ENCODE data around the gene BNC1.
"Not testable (repeated sequence)": the region's sequence is repeated elsewhere in the genome, so short reads cannot be mapped to it uniquely, and the experiment has no call there.

The BNC1 gene

DNA sequence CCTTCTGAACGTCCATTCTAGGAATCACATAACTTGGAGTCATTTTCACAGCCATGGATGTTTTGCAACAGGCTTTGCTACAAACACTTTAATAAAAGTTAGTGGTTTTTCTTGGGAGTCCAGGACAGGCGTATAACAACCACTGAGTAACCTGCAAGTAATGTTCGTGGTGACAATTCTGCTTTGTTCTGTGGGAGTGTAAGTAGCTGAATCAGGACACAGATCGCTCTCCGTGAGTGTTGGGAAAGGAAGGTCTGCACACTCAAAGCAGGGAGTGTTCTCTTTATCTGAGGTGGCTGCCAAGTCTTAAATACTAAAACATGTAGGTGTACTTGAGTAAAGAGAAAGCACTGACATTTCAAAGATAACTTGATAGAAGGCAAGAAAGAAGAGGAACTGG lies 7.9 kb upstream of the BNC1 start:
- no peak for DNase-seq (ENCODE audit: low spot score)

DNA sequence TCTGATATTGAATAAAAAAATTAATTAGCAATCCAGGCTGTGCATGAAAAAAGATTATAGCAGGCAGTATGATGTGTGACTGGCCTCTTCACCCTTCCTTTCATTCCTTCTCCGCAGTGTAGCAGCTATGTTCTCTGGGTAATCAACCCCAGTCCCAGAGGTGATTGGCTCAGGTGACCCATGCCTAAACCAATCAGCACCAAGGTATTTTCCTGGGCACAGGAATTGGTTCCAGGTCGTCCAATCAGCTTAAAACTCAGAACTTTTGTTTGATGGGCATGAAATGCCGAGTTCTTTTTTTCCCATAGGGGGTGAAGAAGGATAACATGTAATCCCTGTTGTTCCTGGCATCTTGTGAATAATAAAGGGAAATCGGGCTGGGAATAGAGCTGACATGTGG lies 5.8 kb upstream of the BNC1 start:
- peak; percentile 35 for DNase-seq (ENCODE audit: low spot score)

DNA sequence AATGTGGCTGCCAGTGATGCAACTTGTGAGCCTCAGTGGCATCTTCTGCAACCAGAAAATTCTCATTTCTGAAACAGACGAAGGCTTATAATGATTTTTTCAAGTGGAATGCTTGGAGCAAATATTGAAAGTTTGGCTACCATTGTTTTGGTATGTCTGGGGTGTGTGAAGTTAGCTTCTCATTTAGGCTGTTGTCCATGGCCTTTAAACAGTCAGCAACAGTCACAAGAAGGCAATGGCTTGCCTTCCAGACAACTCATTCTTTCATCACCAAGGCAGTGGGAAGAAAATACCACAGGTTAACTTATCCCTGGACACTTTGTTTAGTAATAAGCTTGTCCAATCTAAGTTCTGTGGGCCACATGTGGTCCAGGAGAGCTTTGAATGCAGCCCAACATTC lies 4.7 kb upstream of the BNC1 start:
- no peak for DNase-seq (ENCODE audit: low spot score)

DNA sequence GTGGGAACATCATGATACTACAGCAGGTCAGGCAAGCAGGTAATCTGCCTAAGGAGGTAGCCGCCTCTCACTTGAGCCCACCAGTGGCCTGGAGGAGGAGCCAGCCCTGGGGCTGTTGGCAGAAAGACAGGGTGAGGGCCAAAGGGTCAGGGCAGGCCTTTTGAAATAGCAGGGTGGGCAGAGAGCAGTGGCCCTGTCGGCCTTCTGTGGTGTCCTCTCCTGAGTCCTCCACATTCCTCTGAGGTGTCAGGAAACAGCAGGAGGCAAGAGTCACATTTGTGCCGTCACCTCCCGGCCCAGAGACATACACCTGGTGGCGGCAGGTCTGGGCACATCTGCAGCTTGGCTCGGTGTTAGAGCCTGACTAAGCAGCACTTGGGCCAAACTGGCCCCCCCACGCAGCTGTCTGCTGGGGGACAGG lies 3.9 kb upstream of the BNC1 start:
- no peak for DNase-seq (ENCODE audit: low spot score)

DNA sequence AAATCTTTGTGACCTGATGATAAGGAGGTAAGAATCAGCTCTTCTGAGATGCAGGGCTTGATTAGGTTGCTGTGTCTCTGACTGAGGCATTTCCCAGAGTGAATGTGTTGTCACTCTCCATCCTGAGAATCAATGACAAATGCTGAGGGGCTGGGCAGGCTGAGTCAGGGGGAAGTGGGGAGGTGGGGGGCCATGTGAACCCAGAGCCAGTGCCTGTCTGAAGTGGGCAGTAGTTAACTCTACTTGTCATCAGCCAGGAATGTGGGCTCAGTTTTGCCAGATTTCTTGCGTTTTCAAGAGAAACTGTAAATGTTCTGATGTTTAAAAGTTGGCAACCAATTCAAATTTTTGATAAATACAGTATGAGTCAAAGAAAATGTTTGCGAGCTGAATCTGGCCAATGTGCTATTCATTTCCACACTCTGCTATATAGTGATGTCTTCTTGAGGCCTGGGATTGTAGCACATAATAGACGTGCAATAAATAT lies 3.1 kb upstream of the BNC1 start:
- no peak for DNase-seq (ENCODE audit: low spot score)

DNA sequence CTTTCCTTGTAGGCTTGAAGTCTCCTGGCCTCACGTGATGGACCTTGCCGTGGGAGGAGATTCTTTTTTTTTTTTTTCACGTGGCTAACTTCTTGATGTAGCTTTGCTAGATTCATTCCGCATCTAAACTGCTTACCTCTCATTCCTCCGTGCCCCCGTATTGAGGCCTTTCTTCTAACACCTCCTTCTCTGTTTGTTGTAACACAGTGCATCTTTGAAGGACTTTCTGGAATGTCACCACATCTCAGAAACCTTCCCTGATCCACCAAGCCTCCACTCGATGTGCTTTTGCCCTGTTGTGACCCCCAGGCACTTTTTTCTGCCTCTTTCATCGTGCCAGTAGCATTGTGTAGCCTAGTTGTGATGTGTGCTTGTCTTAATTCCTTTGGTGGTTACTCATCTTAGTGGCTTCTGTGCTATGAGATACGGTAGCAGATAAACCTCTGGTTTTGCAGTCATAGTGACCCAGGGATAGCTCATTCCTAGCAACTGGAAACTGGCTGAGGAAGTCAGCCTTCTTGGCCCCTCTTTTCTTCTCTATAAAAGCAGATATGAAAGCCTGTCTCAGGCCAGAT lies 1.6 kb upstream of the BNC1 start:
- DNase-seq (ENCODE audit: low spot score): no peak

DNA sequence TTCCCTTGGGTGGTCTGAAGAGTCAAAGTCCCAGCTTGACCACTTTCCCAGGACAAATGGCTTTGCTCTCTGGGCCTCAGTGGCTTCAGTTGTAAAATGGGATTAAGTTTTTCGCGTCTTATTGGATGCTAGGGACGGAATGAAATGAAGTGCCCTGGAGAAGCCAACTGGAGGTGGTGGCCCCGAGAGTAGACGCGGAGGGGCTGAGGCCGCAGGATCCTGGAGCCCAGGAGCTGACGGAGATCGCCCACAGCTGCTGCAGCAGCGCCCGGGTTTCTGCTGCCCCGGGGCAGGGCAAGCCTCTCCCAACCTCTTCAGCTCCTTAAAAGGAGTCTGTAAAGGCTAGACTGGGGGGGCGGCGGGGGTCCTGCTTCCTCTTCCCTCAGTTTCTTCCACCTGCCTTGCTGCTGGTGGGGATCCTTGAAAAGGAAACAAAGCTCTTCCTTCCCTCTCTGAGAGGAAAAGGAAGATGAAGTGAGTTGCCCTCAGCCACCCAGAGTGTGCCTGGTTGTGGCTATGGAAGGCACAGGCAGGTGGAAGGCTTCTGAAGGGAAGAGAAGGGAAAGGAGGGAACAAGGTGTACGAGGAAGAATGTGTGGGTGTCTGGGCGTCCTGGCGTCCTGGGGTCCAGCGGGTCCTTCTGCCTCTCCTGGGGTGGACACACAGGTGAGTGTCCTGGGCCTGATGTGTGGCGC lies 967 bp upstream of the BNC1 start:
- peak; percentile 25 for DNase-seq (ENCODE audit: low spot score)

DNA sequence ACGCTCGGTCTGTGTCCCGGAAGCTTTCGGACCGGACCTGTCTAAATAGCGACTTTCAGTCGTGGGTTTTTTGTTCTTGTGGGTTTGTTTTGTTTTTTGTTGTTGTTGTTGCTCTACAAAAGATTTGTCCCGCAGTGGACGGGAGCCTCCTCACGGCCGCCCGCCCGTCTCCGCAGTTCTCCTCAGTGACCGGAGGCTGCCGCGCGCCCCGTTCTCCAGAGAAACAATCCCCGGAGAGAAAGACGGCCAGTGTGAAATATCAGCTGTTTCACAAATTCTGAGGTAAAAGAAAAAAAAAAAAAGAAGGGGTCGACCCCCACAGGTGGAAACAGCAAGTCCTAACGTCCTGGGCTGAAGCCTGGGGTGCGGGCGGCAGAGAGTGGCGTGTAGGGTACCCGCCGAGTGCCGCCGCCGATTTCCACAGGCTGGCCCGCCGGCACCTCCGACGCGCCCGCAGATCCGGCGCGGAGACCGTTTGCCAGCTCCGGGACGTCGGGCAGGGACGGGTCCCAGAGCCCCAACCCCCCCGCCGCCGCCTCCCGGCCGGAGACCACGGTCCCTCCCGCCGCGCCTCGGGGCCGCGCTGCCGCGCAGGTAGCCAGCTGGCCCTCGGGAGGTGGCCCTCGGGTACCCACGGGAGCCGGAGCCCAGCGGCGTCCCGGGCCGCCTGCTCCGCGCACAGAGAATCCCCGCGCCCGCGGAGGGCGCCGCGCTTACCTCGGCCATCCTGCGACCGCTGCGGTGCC lies 478 bp downstream of the BNC1 start:
- peak; percentile 52 for DNase-seq (ENCODE audit: low spot score)

DNA sequence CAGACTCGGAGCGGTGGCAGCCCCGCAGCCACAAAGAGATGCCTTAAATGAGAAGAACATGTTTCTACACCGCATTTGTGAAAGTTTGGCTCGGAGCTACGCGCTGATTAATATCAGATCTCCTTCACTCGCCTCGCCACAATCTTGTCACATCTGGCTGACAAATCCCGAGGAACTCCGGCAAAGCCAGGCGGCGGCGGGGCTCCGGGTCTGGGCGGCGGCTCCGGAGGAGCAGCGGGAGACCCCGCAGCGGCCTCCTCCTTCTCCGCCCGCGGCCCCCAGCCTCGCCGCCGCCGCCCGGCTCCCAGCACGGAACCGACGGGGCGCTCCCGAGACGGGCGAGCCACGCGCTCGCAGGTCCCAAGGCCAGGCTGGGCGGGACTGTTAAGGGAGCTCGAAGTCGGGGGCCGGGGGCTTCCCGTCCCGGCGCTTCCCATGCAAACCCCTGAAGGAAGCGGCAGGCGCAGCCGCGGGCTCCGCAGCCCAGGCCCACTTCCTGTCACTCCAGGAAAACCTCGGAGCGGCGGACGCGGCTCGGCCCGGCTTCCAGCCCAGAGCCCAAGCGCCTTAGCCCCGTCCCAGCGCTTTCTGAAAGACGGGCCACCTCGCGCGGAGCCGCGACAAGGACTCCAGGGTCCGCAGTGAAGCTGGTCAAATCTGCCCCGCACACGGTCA lies 1.2 kb downstream of the BNC1 start:
- peak; percentile 58 for DNase-seq (ENCODE audit: low spot score)

DNA sequence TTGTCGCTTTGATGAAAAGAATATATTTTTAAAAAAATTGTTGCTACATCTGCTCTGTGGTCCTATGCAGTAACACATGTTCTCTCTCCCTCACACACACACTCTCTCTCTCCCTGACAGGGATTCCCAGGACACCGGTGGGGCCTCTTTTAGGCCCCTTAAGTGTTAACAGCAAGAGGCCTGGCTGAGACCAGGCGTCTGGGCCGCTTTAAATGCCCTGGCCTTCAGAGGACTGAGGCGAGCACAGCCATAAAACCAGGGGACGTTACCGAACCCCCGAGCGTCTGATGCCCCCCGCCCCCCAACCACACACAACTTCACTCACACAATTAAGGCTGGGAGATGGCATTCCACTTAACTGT lies 1.7 kb downstream of the BNC1 start:
- peak; percentile 26 for DNase-seq (ENCODE audit: low spot score)

DNA sequence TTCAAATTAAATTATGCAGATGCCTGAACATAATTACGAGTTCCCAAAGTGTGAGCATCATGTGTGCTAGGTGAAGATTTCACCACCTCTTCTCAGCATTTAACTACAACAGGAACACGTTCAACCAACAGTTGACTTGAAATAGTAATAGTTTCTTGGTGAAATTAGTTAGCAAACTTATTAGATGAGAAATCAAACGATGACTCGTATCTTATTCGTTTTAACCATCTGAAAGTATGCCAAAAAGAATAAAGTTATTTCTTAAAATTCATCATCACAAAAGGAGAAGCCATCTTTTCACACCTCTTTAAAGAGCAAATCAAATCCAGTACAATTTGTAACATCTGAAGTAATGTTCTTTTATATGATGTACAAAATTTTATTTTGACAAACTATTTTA lies 2.3 kb downstream of the BNC1 start:
- DNase-seq (ENCODE audit: low spot score): no peak

DNA sequence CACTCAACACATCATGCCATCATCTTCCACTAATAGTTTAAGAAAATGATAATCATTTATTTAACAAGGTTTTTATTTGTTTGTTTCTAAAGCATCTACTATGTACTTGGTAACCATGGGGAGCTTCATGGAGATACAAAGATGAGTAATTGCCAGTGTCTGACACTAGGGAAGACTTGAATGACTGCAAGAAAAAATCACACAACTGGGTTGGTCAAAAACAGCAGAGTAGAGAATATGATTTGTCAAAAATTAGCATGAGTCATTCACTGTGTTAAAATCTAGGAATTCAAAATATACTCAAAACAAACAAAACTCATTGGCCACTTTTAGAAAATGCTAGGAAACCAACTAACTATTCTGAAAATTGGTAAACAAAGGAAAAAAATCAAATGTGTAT lies 6.3 kb downstream of the BNC1 start:
- no peak for DNase-seq (ENCODE audit: low spot score)

DNA sequence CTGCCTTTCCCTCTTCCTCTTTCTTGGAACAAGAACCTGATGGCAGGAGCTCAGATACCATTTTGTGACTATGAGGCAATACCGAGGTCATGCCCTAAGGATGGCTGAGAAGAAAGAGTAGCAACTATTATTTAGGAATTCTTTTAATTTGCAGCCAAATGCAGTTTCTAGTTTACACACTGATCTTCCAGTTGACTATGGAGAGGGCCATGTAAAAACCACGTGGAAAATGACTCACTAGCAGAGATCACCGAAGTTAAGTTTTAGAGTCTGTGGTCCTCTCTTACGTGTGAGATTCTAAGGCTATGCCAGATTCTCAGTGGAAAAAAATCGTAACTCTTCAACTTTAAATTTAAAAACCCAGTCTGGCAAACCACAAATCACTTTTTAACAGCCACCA lies 7.8 kb downstream of the BNC1 start:
- DNase-seq (ENCODE audit: low spot score): no peak

DNA sequence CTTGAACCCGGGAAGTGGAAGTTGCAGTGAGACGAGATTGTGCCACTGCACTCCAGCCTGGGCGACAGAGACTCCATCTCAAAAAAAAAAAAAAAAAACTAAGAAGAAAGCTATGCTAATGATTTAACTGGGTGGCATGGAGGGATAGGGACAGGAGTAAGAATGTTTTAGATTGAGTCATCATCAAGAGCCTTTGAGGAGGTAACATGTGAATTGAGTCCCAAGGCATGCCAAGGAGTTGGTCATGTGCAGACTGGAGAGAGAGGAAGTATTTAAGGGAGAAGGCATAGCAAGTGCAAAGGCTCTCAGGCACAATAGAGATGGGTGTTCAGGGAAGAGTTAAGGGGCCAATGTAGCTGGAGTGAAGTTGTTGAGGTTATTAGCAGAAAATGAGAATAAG lies 9.1 kb downstream of the BNC1 start:
- no peak for DNase-seq (ENCODE audit: low spot score)

DNA sequence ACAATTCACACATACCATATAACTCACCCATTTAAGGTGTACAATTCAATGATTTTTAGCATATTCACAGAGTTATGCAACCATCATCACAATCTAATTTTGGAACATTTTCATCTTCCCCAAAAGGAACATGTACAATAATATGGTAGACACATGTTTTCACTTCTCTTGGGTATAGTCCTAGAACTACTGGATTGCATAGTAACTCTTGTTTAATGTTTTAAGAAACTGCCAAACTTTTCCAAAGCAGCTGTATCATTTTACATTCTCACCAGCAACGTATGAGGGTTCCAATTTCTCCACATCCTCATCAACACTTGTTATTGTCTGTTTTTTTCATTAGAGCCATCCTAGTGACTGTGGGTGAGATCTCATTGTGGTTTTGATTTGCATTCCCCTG lies 14.3 kb downstream of the BNC1 start:
- DNase-seq (ENCODE audit: low spot score): no peak

DNA sequence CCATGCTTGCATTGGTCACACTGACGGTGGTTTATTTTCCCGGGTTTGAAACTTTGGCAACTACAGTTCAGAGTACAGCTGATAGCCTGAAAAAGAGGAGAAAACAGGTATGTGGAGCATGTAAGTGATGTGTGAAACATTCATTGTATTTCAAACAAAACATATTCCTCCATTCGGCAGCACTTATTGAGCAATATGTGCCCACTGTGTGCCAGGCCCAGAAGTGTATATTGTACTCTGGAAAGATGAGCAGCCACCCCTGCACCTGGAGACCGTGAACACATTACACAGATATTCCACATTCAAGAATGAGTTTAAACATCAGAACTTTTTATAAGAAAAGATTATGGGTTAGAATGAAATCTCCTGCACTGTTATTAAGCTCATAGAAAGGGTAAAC lies 16.3 kb downstream of the BNC1 start:
- no peak for DNase-seq (ENCODE audit: low spot score)

DNA sequence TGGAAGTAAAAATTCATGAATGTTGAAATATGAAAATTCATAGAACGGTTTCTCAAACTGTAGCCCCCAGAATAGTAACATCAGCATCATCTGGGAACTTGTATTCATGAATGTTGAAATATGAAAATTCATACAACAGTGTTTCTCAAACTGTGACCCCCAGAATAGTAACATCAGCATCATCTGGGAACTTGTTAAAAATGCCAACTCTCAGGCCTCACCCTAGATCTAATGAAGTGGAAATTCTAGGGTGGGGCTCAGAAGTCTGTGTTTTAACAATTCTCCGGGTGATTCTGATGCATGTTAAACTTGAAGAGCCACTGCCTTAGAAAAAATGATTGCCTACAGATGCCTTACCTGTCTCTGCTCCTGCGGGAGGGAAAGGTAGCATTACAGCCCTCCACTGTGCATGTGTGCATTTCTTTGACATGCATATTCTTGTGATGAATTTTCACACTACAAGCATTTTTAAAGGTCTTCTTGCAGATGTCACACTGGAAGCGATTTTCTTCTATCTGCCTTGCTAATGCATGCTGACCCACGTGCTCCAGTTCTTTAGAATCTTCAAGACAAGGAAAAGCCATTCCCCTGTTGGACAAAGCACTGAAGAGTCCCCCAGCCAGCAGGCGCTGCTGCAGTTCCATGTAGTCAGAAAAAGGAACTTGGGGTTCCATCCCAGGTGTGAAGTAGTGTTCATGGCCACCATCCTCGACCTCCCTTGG lies 21.7 kb downstream of the BNC1 start:
- DNase-seq (ENCODE audit: low spot score): no peak

DNA sequence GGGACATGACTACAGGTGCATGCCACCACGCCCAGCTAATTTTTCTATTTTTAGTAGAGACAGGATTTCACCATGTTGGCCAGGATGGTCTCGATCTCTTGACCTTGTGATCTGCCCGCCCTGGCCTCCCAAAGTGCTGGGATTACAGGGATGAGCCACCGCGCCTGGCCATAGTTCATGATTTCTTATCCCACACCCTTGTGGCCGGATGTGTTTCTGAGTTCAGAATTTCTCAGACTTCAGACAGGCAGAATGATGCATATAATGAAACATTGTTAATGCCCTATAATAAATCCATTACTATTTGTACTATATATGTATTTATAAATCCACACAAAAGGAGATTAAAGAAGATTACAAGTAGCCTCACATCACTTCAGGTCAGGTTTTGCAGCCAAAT lies 22.3 kb downstream of the BNC1 start:
- not testable (repeated sequence) for DNase-seq (ENCODE audit: low spot score)

DNA sequence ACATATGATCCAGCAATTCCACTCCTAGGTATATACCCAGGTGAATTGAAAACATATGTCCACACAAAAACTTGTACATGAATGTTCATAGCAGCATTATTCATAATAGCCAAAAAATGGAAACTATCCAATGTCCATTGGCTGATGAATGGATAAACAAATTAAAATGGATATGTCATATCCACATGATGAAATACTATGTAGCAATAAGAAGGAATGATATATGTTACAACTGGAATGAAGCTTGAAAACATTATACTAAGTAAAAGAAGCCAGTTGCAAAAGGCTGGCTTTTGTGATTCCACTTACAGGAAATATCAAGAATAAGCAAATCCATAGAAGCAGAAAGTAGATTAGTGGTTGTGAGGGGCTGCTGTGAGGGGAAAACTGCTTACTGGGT lies 33.7 kb downstream of the BNC1 start:
- no peak for DNase-seq (ENCODE audit: low spot score)

DNA sequence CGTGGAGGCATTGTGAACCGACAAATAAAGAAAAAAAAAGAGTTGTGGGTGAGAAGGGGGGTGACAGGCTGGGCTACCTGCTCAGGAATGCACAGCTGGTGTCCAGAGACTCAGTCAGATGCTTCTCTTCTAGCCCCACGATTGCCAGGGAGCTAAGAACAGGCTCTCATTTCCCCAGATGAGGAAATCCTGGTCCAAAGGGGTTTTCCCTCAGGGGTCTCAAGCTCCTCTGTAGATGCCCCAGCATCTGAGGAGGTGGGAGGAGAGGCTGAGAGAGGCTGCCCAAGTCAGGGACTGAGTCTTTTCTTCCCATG lies 35.5 kb downstream of the BNC1 start:
- no peak for DNase-seq (ENCODE audit: low spot score)

DNA sequence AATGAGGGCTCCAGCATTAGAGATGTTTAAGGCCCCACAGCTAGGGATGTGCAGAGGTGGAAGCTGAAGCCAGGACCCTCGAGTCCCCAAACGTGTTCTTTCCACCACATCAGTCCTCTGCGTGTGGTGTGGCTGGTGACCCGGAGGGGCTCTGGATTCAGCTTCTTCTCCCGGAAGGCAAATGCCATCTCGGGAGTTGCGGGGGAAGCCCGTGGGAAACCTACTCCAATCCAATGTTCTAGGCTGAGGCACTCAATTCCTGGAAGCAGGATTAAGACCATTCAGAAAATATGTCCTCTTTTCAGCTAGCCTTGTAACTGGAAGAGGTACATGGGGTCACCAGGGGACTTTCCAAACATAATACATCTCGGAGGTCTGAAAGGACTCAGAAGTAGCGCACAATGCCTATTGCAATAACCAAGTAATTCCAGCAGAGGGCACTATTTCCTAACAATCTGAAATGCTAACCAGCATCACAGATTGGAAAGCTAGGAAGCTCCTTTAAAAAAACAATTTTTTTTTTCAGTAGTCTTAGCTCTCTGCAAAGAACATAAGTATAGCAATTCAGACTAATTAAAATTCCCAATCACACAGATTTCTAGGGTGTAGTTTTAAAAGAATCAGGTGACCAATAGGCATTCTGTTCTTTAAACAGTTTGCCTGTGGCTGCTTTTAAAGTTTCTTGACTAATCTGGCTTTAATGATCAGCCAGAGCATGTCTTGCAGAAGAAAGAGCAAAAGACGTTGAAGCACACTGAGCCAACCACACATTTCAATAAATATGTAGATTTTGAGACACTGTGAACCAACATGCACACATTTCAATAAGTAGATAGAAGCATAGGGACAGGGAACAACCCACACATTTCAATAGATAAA lies 36.1 kb downstream of the BNC1 start:
- peak; percentile 43 for DNase-seq (ENCODE audit: low spot score)

Data from iPS-NIHi11 (cell line).